ENCODE measurements around the gene SYF2. TPM values are rescaled to one million over a fixed set of nuclear protein-coding genes. Genes with fewer than 3 reads are reported as not detected.

Gene SYF2
- total RNA-seq, 1 donor, result 39.4 TPM

GRCh38 chr1:25222606-25223005 is 9.7 kb downstream of the SYF2 start:
- H3K4me1 ChIP-seq (ENCODE audit: insufficient read depth, low read length), result no peaks in the 10 kb centered on the region
- no peak for TF ChIP-seq CTCF (IDR thresholded peaks at IDR 0.05; ENCODE audit: extremely low read depth, low read depth, low read length)
- H3K9me3 ChIP-seq (ENCODE audit: low read depth, low read length), result no peaks in the 10 kb centered on the region
- no peak overlapping the region for H3K4me3 ChIP-seq (ENCODE audit: insufficient read depth, low read length)
- H3K27ac ChIP-seq (ENCODE audit: low read depth, low read length), result no peak overlapping the region
- no peak for DNase-seq (ENCODE audit: insufficient read length, low spot score, missing footprints)
- peaks cover 3% of the 10 kb centered on the region for H3K79me2 ChIP-seq (ENCODE audit: insufficient read depth, low read length)
- H2AFZ ChIP-seq (ENCODE audit: low read length), result no peak overlapping the region
- peaks cover 58% of the 10 kb centered on the region for H3K36me3 ChIP-seq (ENCODE audit: insufficient read depth, low read length)
- H3K27me3 ChIP-seq (ENCODE audit: insufficient read depth, low read length), result no peaks in the 10 kb centered on the region
- H4K20me1 ChIP-seq (ENCODE audit: insufficient read depth, low read length), result no peaks in the 10 kb centered on the region
- no peak overlapping the region for H3K4me2 ChIP-seq (ENCODE audit: insufficient read depth, low read length)

DNA sequence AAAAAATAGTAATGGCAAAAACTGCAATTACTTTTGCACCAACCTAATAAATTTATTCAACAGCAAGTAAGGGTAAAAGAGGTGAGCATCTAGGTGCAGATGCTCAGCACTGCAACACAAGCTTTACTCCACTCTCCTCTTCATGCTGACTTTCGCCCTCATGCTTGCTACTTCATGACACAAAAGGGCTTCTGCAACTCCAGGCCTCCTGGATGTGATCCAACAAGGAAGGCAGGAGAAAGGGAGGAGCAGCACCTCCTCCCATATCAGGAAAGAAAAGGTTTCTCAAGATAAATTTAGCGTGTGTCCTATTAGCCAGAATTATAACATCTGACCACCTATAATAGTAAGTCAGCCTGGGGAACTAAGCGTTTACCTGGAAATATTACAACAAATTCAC is 11.6 kb downstream of the SYF2 start:
- no peak overlapping the region for H2AFZ ChIP-seq (ENCODE audit: low read length)
- H3K4me3 ChIP-seq (ENCODE audit: insufficient read depth, low read length), result no peak overlapping the region
- no peak overlapping the region for H3K27ac ChIP-seq (ENCODE audit: low read depth, low read length)
- no peaks in the 10 kb centered on the region for H4K20me1 ChIP-seq (ENCODE audit: insufficient read depth, low read length)
- TF ChIP-seq CTCF (IDR thresholded peaks at IDR 0.05; ENCODE audit: extremely low read depth, low read depth, low read length), result no peak
- H3K4me2 ChIP-seq (ENCODE audit: insufficient read depth, low read length), result no peak overlapping the region
- no peaks in the 10 kb centered on the region for H3K9me3 ChIP-seq (ENCODE audit: low read depth, low read length)
- H3K27me3 ChIP-seq (ENCODE audit: insufficient read depth, low read length), result no peaks in the 10 kb centered on the region
- DNase-seq (ENCODE audit: insufficient read length, low spot score, missing footprints), result no peak
- no peaks in the 10 kb centered on the region for H3K79me2 ChIP-seq (ENCODE audit: insufficient read depth, low read length)
- H3K36me3 ChIP-seq (ENCODE audit: insufficient read depth, low read length), result peaks cover 42% of the 10 kb centered on the region
- no peaks in the 10 kb centered on the region for H3K4me1 ChIP-seq (ENCODE audit: insufficient read depth, low read length)

GRCh38 chr1:25219661-25220251 is 12.5 kb downstream of the SYF2 start:
- Histone ChIP-seq H3K36me3 (ENCODE audit: insufficient read depth, low read length) (peaks cover 37% of the 10 kb centered on the region), H2AFZ (ENCODE audit: low read length) (no peak overlapping the region), H3K9me3 (ENCODE audit: low read depth, low read length) (no peaks in the 10 kb centered on the region), H3K27ac (ENCODE audit: low read depth, low read length) (no peak overlapping the region), H3K4me1 (ENCODE audit: insufficient read depth, low read length) (no peaks in the 10 kb centered on the region), H3K4me3 (ENCODE audit: insufficient read depth, low read length) (no peak overlapping the region), H3K27me3 (ENCODE audit: insufficient read depth, low read length) (no peaks in the 10 kb centered on the region), H3K79me2 (ENCODE audit: insufficient read depth, low read length) (no peaks in the 10 kb centered on the region), H4K20me1 (ENCODE audit: insufficient read depth, low read length) (no peaks in the 10 kb centered on the region), H3K4me2 (ENCODE audit: insufficient read depth, low read length) (no peak overlapping the region)
- no peak for TF ChIP-seq CTCF (IDR thresholded peaks at IDR 0.05; ENCODE audit: extremely low read depth, low read depth, low read length)
- DNase-seq (ENCODE audit: insufficient read length, low spot score, missing footprints), result no peak

GRCh38 chr1:25217598-25218232 is 14.6 kb downstream of the SYF2 start:
- no peaks in the 10 kb centered on the region for H3K79me2 ChIP-seq (ENCODE audit: insufficient read depth, low read length)
- no peaks in the 10 kb centered on the region for H3K9me3 ChIP-seq (ENCODE audit: low read depth, low read length)
- H4K20me1 ChIP-seq (ENCODE audit: insufficient read depth, low read length), result no peaks in the 10 kb centered on the region
- H3K4me3 ChIP-seq (ENCODE audit: insufficient read depth, low read length), result no peak overlapping the region
- H3K4me1 ChIP-seq (ENCODE audit: insufficient read depth, low read length), result no peaks in the 10 kb centered on the region
- no peak overlapping the region for H3K4me2 ChIP-seq (ENCODE audit: insufficient read depth, low read length)
- peaks cover 20% of the 10 kb centered on the region for H3K36me3 ChIP-seq (ENCODE audit: insufficient read depth, low read length)
- no peak for DNase-seq (ENCODE audit: insufficient read length, low spot score, missing footprints)
- TF ChIP-seq CTCF (IDR thresholded peaks at IDR 0.05; ENCODE audit: extremely low read depth, low read depth, low read length), result no peak
- no peak overlapping the region for H3K27ac ChIP-seq (ENCODE audit: low read depth, low read length)
- H2AFZ ChIP-seq (ENCODE audit: low read length), result no peak overlapping the region
- H3K27me3 ChIP-seq (ENCODE audit: insufficient read depth, low read length), result no peaks in the 10 kb centered on the region

All from osteoblast (primary cell).